ENCODE results near the gene SLC9A4. TPM values are rescaled to one million over a fixed set of nuclear protein-coding genes. Genes with fewer than 3 reads are reported as not detected.

Gene SLC9A4
- total and polyA plus RNA-seq, 9 donors, result 0.10 to 0.13 (median 0.11) TPM; not detected in 5

GRCh38 chr2:102453501-102453900 is 19.5 kb upstream of the SLC9A4 start:
- Histone ChIP-seq H3K4me3 (no peak overlapping the region), H3K36me3 (no peaks in the 10 kb centered on the region), H3K9me3 (no peaks in the 10 kb centered on the region), H3K27me3 (no peaks in the 10 kb centered on the region), H3K27ac (no peak overlapping the region), H3K4me1 (ENCODE audit: insufficient read depth) (no peaks in the 10 kb centered on the region)
- DNase-seq, result no peak
- 56 to 70% (median 69%) methylated on average over 4 of the region's 4 CpGs for WGBS, 3 donors
- no peak for TF ChIP-seq EP300 (IDR thresholded peaks at IDR 0.05)
- TF ChIP-seq CTCF (IDR thresholded peaks at IDR 0.05), result no peak
- no peak for TF ChIP-seq POLR2A (IDR thresholded peaks at IDR 0.05)
- intact Hi-C loops (cut with DNase I), result no loop called here

- H3K9me3 ChIP-seq, result no peaks in the 10 kb centered on the region
- H3K4me3 ChIP-seq, result no peak overlapping the region
- H3K27me3 ChIP-seq, result no peaks in the 10 kb centered on the region
- no peak for DNase-seq
- WGBS, 3 donors, result 67 to 83% (median 76%) methylated on average over 2 of the region's 2 CpGs
- no peak overlapping the region for H3K27ac ChIP-seq
- intact Hi-C loops (cut with DNase I), result no loop called here
- no peaks in the 10 kb centered on the region for H3K4me1 ChIP-seq (ENCODE audit: insufficient read depth)
- TF ChIP-seq CTCF (IDR thresholded peaks at IDR 0.05), result no peak
- no peak for TF ChIP-seq EP300 (IDR thresholded peaks at IDR 0.05)
- TF ChIP-seq POLR2A (IDR thresholded peaks at IDR 0.05), result no peak
- no peaks in the 10 kb centered on the region for H3K36me3 ChIP-seq
These were observed 17.9 kb upstream of the SLC9A4 start for GRCh38 chr2:102455061-102455670.

- H3K36me3 ChIP-seq, result no peaks in the 10 kb centered on the region
- H3K27ac ChIP-seq, result no peak overlapping the region
- TF ChIP-seq EP300 (IDR thresholded peaks at IDR 0.05), result no peak
- TF ChIP-seq POLR2A (IDR thresholded peaks at IDR 0.05), result no peak
- H3K27me3 ChIP-seq, result no peaks in the 10 kb centered on the region
- no peak for DNase-seq
- intact Hi-C loops (cut with DNase I), result no loop called here
- H3K4me1 ChIP-seq (ENCODE audit: insufficient read depth), result no peaks in the 10 kb centered on the region
- H3K4me3 ChIP-seq, result no peak overlapping the region
- 55 to 65% (median 60%) methylated on average over 1 of the region's 1 CpG for WGBS, 3 donors
- H3K9me3 ChIP-seq, result no peaks in the 10 kb centered on the region
These were observed 12.6 kb upstream of the SLC9A4 start for GRCh38 chr2:102460467-102460866.

- TF ChIP-seq EP300 (IDR thresholded peaks at IDR 0.05), result no peak
- no peak for TF ChIP-seq POLR2A (IDR thresholded peaks at IDR 0.05)
- TF ChIP-seq CTCF (IDR thresholded peaks at IDR 0.05), result no peak
- no peaks in the 10 kb centered on the region for H3K9me3 ChIP-seq
- no peaks in the 10 kb centered on the region for H3K27me3 ChIP-seq
- 77 to 89% (median 85%) methylated on average over 6 of the region's 6 CpGs for WGBS, 3 donors
- no peak overlapping the region for H3K27ac ChIP-seq
- H3K4me1 ChIP-seq (ENCODE audit: insufficient read depth), result no peaks in the 10 kb centered on the region
- no peak for DNase-seq
- H3K4me3 ChIP-seq, result no peak overlapping the region
- intact Hi-C loops (cut with DNase I), result no loop called here
- H3K36me3 ChIP-seq, result no peaks in the 10 kb centered on the region
These were observed 11.8 kb upstream of the SLC9A4 start for GRCh38 chr2:102461188-102461587.

- TF ChIP-seq CTCF (IDR thresholded peaks at IDR 0.05) (no peak), EP300 (IDR thresholded peaks at IDR 0.05) (no peak), POLR2A (IDR thresholded peaks at IDR 0.05) (no peak)
- H3K36me3 ChIP-seq, result no peaks in the 10 kb centered on the region
- WGBS, 3 donors, result 86 to 89% (median 87%) methylated on average over 5 of the region's 5 CpGs
- H3K27ac ChIP-seq, result no peak overlapping the region
- no peaks in the 10 kb centered on the region for H3K27me3 ChIP-seq
- intact Hi-C loops (cut with DNase I), result no loop called here
- H3K9me3 ChIP-seq, result no peaks in the 10 kb centered on the region
- H3K4me1 ChIP-seq (ENCODE audit: insufficient read depth), result no peaks in the 10 kb centered on the region
- no peak for DNase-seq
- no peak overlapping the region for H3K4me3 ChIP-seq
These were observed 9.9 kb upstream of the SLC9A4 start for GRCh38 chr2:102463160-102463559.

Data from ovary (tissue), 9 donors.